ENCODE measurements around the gene C1QTNF3. TPM values are rescaled to one million over a fixed set of nuclear protein-coding genes. Genes with fewer than 3 reads are reported as not detected.

The C1QTNF3 gene
- total and polyA plus RNA-seq, 2 of the 8 experiments (the other 6 are each of a cell fraction or from before 2014, with no cell fraction given), result 1.0 to 1.2 TPM

- TF ChIP-seq GTF2F1 (IDR thresholded peaks at IDR 0.05; ENCODE audit: borderline replicate concordance, low read depth, low read length), result no peak
- no peak for TF ChIP-seq KDM5A (IDR thresholded peaks at IDR 0.05; ENCODE audit: low read length)
- no peak for TF ChIP-seq BCL11A (IDR thresholded peaks at IDR 0.05; ENCODE audit: low read depth in 2 of 2, low read length in 2 of 2)
- no peak for TF ChIP-seq GABPA (IDR thresholded peaks at IDR 0.05; ENCODE audit: borderline replicate concordance, insufficient read depth, low read length)
- TF ChIP-seq SP4 (IDR thresholded peaks at IDR 0.05; ENCODE audit: low read length), result no peak
- TF ChIP-seq POU5F1 (IDR thresholded peaks at IDR 0.05; ENCODE audit: low read depth, low read length), result no peak
Observed at GRCh38 chr5:34014626-34015025, 28.4 kb downstream of the C1QTNF3 start (continued).
